Measurements from ENCODE around the gene POLR1D. TPM values are rescaled to one million over a fixed set of nuclear protein-coding genes. Genes with fewer than 3 reads are reported as not detected.

POLR1D gene
- total RNA-seq, 1 donor from 2014 or later, result 75.2 TPM

DNA sequence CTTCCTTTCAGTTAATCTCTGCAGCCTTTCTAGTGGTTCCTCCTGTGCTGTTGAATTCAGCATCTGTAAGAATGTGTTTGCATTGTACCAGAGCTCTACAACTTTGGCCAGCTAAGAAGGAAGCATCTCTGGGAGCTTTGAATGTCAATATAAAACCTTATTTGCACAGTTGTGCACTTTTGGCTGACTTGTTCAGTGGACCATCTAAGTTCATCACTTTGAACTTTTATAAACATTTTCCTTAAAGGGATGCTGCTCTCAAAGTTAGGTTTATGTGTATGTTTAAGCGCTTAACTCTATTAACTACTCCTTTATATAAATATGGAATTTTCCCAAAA, 15.6 kb downstream of the POLR1D start:
- TF ChIP-seq, protein P1, sequence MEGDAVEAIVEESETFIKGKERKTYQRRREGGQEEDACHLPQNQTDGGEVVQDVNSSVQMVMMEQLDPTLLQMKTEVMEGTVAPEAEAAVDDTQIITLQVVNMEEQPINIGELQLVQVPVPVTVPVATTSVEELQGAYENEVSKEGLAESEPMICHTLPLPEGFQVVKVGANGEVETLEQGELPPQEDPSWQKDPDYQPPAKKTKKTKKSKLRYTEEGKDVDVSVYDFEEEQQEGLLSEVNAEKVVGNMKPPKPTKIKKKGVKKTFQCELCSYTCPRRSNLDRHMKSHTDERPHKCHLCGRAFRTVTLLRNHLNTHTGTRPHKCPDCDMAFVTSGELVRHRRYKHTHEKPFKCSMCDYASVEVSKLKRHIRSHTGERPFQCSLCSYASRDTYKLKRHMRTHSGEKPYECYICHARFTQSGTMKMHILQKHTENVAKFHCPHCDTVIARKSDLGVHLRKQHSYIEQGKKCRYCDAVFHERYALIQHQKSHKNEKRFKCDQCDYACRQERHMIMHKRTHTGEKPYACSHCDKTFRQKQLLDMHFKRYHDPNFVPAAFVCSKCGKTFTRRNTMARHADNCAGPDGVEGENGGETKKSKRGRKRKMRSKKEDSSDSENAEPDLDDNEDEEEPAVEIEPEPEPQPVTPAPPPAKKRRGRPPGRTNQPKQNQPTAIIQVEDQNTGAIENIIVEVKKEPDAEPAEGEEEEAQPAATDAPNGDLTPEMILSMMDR (IDR thresholded peaks at IDR 0.05), result no peak

GRCh38 chr13:27638001-27638400, 16.3 kb downstream of the POLR1D start:
- Mint-ChIP-seq H3K36me3 (ENCODE audit: low read depth) (peaks cover 1% of the 10 kb centered on the region), H3K27ac (ENCODE audit: unreplicated experiment) (peak overlapping the region; percentile 25), H3K4me3 (ENCODE audit: unreplicated experiment) (no peak overlapping the region), H3K9me3 (ENCODE audit: low read depth) (no peaks in the 10 kb centered on the region), H3K4me1 (ENCODE audit: low read depth) (peaks cover 36% of the 10 kb centered on the region), H3K27me3 (ENCODE audit: low read depth) (no peaks in the 10 kb centered on the region)
- TF ChIP-seq, protein P1 (IDR thresholded peaks at IDR 0.05), result no peak
- no peak for DNase-seq (ENCODE audit: low spot score)

More for the DNA sequence above, 15.6 kb downstream of the POLR1D start:
- Mint-ChIP-seq H3K27me3 (ENCODE audit: low read depth) (no peaks in the 10 kb centered on the region), H3K4me3 (ENCODE audit: unreplicated experiment) (no peak overlapping the region), H3K4me1 (ENCODE audit: low read depth) (peaks cover 29% of the 10 kb centered on the region), H3K27ac (ENCODE audit: unreplicated experiment) (no peak overlapping the region), H3K9me3 (ENCODE audit: low read depth) (no peaks in the 10 kb centered on the region), H3K36me3 (ENCODE audit: low read depth) (peaks cover 4% of the 10 kb centered on the region)
- DNase-seq (ENCODE audit: low spot score), result no peak

DNA sequence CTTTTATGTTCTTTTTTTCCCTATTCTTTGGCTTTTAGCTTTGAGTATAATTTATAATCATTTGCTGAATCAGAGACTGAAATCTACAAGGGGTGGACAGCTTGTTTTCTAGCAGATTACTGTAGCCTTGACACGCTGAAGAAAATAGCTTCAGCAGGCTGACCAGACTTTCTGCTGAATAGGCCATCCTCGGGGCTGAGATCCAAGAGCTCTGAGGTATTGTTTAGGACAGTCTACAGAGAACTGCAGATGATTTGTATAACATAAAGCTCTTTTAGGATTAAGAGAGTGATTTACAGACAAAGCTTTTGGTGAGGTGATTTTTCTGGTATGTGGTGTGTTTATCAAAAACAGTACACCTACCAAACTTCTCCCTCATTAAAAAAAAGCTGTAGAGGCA, 16.8 kb downstream of the POLR1D start:
- Mint-ChIP-seq H3K36me3 (ENCODE audit: low read depth) (peaks cover 1% of the 10 kb centered on the region), H3K27ac (ENCODE audit: unreplicated experiment) (peak overlapping the region; percentile 25), H3K4me1 (ENCODE audit: low read depth) (peaks cover 40% of the 10 kb centered on the region), H3K27me3 (ENCODE audit: low read depth) (no peaks in the 10 kb centered on the region), H3K4me3 (ENCODE audit: unreplicated experiment) (no peak overlapping the region), H3K9me3 (ENCODE audit: low read depth) (no peaks in the 10 kb centered on the region)
- TF ChIP-seq, protein P1 (IDR thresholded peaks at IDR 0.05), result no peak
- no peak for DNase-seq (ENCODE audit: low spot score)

DNA sequence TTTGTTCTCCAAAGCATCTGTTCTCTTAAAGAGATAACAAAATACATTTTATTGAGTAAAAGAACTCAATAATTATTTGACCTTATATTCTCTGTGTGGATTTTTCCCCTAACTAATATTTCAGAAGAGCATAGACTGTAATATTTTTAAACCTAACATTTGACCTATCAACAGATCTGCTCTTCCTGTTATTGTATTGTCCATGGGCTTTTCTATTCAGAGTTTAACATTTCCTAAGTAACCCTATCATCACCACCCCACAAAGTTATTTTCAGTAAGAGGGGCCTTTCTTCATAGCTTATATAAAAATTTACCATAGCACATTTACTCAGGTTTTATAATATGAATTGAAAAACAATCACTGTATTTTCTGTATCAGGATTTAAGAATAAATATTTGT, 17.5 kb downstream of the POLR1D start:
- peaks cover 46% of the 10 kb centered on the region for H3K4me1 Mint-ChIP-seq (ENCODE audit: low read depth)
- TF ChIP-seq, protein P1 (IDR thresholded peaks at IDR 0.05), result no peak
- H3K36me3 Mint-ChIP-seq (ENCODE audit: low read depth), result no peaks in the 10 kb centered on the region
- H3K9me3 Mint-ChIP-seq (ENCODE audit: low read depth), result no peaks in the 10 kb centered on the region
- no peak for DNase-seq (ENCODE audit: low spot score)
- H3K27me3 Mint-ChIP-seq (ENCODE audit: low read depth), result no peaks in the 10 kb centered on the region
- no peak overlapping the region for H3K4me3 Mint-ChIP-seq (ENCODE audit: unreplicated experiment)
- H3K27ac Mint-ChIP-seq (ENCODE audit: unreplicated experiment), result peak overlapping the region; percentile 39

DNA sequence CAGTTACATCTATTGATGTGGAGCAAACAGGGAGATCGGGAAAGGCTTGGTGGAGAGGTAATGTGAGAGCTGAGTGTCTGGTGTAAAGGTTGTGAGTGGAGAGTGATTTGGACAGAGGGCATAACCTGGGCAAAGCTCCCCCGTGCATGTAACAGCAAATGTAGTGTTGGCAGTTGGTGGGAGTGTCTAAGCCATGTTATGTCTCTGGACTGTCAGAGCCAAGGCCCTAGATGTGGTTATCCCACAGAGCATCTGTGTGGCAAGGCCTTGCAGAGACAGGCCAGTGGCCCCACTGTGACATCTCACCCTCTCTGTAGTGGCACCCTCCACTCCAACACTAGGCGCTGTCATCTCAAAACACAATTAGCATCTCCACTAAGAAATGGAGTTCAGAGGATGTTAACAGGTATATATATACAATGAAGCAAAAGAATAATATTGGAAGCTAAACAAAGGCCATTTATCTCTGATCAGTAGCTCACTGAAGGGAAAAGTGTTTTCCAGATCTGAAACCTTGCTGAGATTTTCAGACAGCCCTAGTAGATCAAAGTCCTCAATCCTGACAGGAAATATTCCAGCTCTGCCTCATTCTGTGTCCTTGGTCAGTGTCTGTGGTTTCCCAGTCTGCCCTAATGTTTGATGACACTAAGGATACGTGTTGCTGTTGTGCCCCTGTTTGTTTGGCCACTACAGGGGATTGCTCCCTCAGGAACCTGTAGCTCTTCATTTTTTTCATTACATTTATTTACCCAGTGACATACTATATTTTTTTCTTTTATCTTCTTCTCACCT, 20.2 kb downstream of the POLR1D start:
- no peaks in the 10 kb centered on the region for H3K27me3 Mint-ChIP-seq (ENCODE audit: low read depth)
- H3K9me3 Mint-ChIP-seq (ENCODE audit: low read depth), result no peaks in the 10 kb centered on the region
- no peak overlapping the region for H3K27ac Mint-ChIP-seq (ENCODE audit: unreplicated experiment)
- H3K4me3 Mint-ChIP-seq (ENCODE audit: unreplicated experiment), result no peak overlapping the region
- TF ChIP-seq, protein P1 (IDR thresholded peaks at IDR 0.05), result no peak
- H3K36me3 Mint-ChIP-seq (ENCODE audit: low read depth), result no peaks in the 10 kb centered on the region
- no peak for DNase-seq (ENCODE audit: low spot score)
- peaks cover 42% of the 10 kb centered on the region for H3K4me1 Mint-ChIP-seq (ENCODE audit: low read depth)
